GM12878 (cell line): ENCODE results near the gene USB1. TPM values are rescaled to one million over a fixed set of nuclear protein-coding genes. Genes with fewer than 3 reads are reported as not detected.

Experiments used
- ATAC-seq: fragments of 200-7000 bp; cut with Tn5 transposase; 3 replicates; pipeline ENCODE4 v1.9.1; 2020; ENCODE audit warnings: mild to moderate bottlenecking, moderate library complexity
- BruUV-seq: library from RNA; stranded (reverse); fragments of 400-500 nt; replicated peaks from 2 replicates; lab custom pipeline; 2021; lab: Mats Ljungman, UMichigan
- CTCF ChIA-PET: fragments of 300-600 bp; sonication (Branson Sonifier 250); formaldehyde crosslinking; extraction: SDS; loops from one replicate; lab custom pipeline; 2021; ENCODE audit warnings: inconsistent platforms; lab: Yijun Ruan, JAX
- POLR2A ChIA-PET: fragments of 350-600 bp; formaldehyde crosslinking; extraction: SDS; loops from one replicate; lab custom pipeline; 2021; ENCODE audit warnings: inconsistent platforms; lab: Charles Lee
- RAD21 ChIA-PET: fragments of 300-600 bp; sonication (Branson Sonifier 250); formaldehyde crosslinking; loops from one replicate; lab custom pipeline; 2023; ENCODE audit warnings: antibody characterized with exemption; ENCODE audit not compliant: unreplicated experiment; lab: Charles Lee
- SMC1A ChIA-PET: fragments of 300-600 bp; sonication (Branson Sonifier 250); formaldehyde crosslinking; loops from one replicate; lab custom pipeline; 2023; ENCODE audit not compliant: unreplicated experiment, uncharacterized antibody; lab: Charles Lee
- DNase-seq: peaks from one replicate; pipeline ENCODE4 v3.0.0-alpha.2; 2011; ENCODE audit warnings: low read depth, low spot score
- FAIRE-seq: peaks from 3 replicates; lab custom pipeline; 2011; peaks lifted over from hg19 to GRCh38; lab: Jason Lieb, UNC
- H2AFZ ChIP-seq: 2 replicates; pipeline ENCODE4 v1.6.0; 2011; ENCODE audit warnings: low read depth, low read length, control low read depth; ENCODE audit not compliant: control insufficient read depth
- H3K27ac ChIP-seq: 2 replicates; pipeline ENCODE4 v1.5.1; 2011; ENCODE audit warnings: control low read depth; ENCODE audit not compliant: control insufficient read depth, insufficient read depth
- H3K27me3 ChIP-seq, 2 experiments: replicated peaks in 1 of 2; 2 replicates each; pipeline versions ENCODE4 v1.6.0 to v1.6.1; 2011; ENCODE audit warnings: low read length in 1 of 2; ENCODE audit not compliant: control insufficient read depth in 2 of 2, insufficient read depth in 2 of 2
- H3K36me3 ChIP-seq, 2 experiments: 2 replicates each; pipeline ENCODE4 v1.5.1; 2011; ENCODE audit warnings: low read length in 1 of 2; ENCODE audit not compliant: control insufficient read depth in 2 of 2, insufficient read depth in 2 of 2
- H3K4me1 ChIP-seq: 2 replicates; pipeline ENCODE4 v1.6.1; 2011; ENCODE audit warnings: mild to moderate bottlenecking, low read length, moderate library complexity, mixed read lengths; ENCODE audit not compliant: control insufficient read depth, insufficient read depth
- H3K4me2 ChIP-seq: 2 replicates; pipeline ENCODE4 v1.6.0; 2011; ENCODE audit warnings: control low read depth; ENCODE audit not compliant: control insufficient read depth, insufficient read depth
- H3K4me3 ChIP-seq: fragments of 200-600 bp; sonication (generic); 2 replicates; pipeline ENCODE4 v1.5.1; 2016
- H3K79me2 ChIP-seq: 2 replicates; pipeline ENCODE4 v1.6.0; 2011; ENCODE audit warnings: low read length; ENCODE audit not compliant: control insufficient read depth, insufficient read depth
- H3K9ac ChIP-seq: 2 replicates; pipeline ENCODE4 v1.8.0; 2011; ENCODE audit warnings: low read length, control low read depth, mixed read lengths; ENCODE audit not compliant: control insufficient read depth, insufficient read depth
- H3K9me3 ChIP-seq: replicated peaks from 3 replicates; pipeline ENCODE4 v1.5.1; 2011; ENCODE audit warnings: mild to moderate bottlenecking, low read length; ENCODE audit not compliant: control insufficient read depth, insufficient read depth
- H4K20me1 ChIP-seq: 2 replicates; pipeline ENCODE4 v1.6.0; 2011; ENCODE audit not compliant: control insufficient read depth, insufficient read depth
- BCL11A ChIP-seq: IDR thresholded peaks from 2 replicates; pipeline ENCODE4 v1.6.1; 2011; ENCODE audit warnings: low read depth, low read length
- E2F8 ChIP-seq: fragments of 450-650 bp; IDR thresholded peaks from 2 replicates; pipeline ENCODE4 v1.6.1; 2018; ENCODE audit warnings: mild to moderate bottlenecking, low read depth, moderate library complexity; ENCODE audit not compliant: partially characterized antibody
- EED ChIP-seq: sonication (generic); IDR thresholded peaks from 2 replicates; pipeline ENCODE4 v1.6.1; 2016; ENCODE audit warnings: antibody characterized with exemption, low read depth
- FOXM1 ChIP-seq: IDR thresholded peaks from 2 replicates; pipeline ENCODE4 v1.6.1; 2012; ENCODE audit warnings: low read depth, mild to moderate bottlenecking, inconsistent platforms, low read length, moderate library complexity
- HCFC1 ChIP-seq: fragments of 150-350 bp; IDR thresholded peaks from 2 replicates; pipeline ENCODE4 v1.6.1; 2014; ENCODE audit warnings: low read length
- JUND ChIP-seq: IDR thresholded peaks from 2 replicates; pipeline ENCODE4 v1.6.1; 2012; ENCODE audit warnings: low read depth, mild to moderate bottlenecking, low read length, improper control_type of control experiment, moderate library complexity
- MTA3 ChIP-seq: IDR thresholded peaks from 2 replicates; pipeline ENCODE4 v1.6.1; 2012; ENCODE audit warnings: low read length, inconsistent platforms, borderline replicate concordance
- MYB ChIP-seq: fragments of 150-350 bp; IDR thresholded peaks from 2 replicates; pipeline ENCODE4 v1.6.1; 2014; ENCODE audit warnings: mild to moderate bottlenecking, low read depth, low read length, borderline replicate concordance
- PAX5 ChIP-seq: IDR thresholded peaks from 2 replicates; pipeline ENCODE4 v1.6.1; 2011; ENCODE audit warnings: low read depth, low read length, borderline replicate concordance
- PAX8 ChIP-seq: fragments of 450-650 bp; IDR thresholded peaks from 2 replicates; pipeline ENCODE4 v1.6.1; 2017; ENCODE audit warnings: mild to moderate bottlenecking, moderate library complexity
- RAD51 ChIP-seq: fragments of 450-650 bp; IDR thresholded peaks from 2 replicates; pipeline ENCODE4 v1.6.1; 2016; ENCODE audit warnings: moderate library complexity, mild to moderate bottlenecking, inconsistent platforms
- RBBP5 ChIP-seq: fragments of 200-600 bp; sonication (generic); conservative IDR thresholded peaks from 2 replicates; pipeline ENCODE4 v1.6.1; 2016
- SMC3 ChIP-seq: IDR thresholded peaks from 2 replicates; pipeline ENCODE4 v1.6.1; 2011; ENCODE audit warnings: low read length, improper control_type of control experiment, borderline replicate concordance
- SUPT20H ChIP-seq: IDR thresholded peaks from 2 replicates; pipeline ENCODE4 v1.6.1; 2011; ENCODE audit warnings: low read depth, mild to moderate bottlenecking, low read length, moderate library complexity, borderline replicate concordance; ENCODE audit not compliant: control insufficient read depth
- ZNF24 ChIP-seq: fragments of 450-650 bp; IDR thresholded peaks from 2 replicates; pipeline ENCODE4 v1.6.1; 2017; ENCODE audit warnings: antibody characterized with exemption, mild to moderate bottlenecking
- WGBS: methylation state at CpG from one replicate; pipeline ENCODE4 v1.1.6; 2016; ENCODE audit warnings: low lambda C conversion rate; ENCODE audit not compliant: insufficient replicate concordance, insufficient coverage; ENCODE audit errors: missing lambda C conversion rate; 5-methylcytosine and 5-hydroxymethylcytosine counted together
- in situ Hi-C: fragments of 300-500 bp; cut with MboI; formaldehyde crosslinking; loops from 9 replicates; pipeline ENCODE4 v1.14.3; 2018; ENCODE audit warnings: mixed read lengths
- intact Hi-C: fragments of 100-400 bp; cut with micrococcal nuclease; formaldehyde crosslinking; loops from one replicate; pipeline ENCODE4 v1.14.2; 2022; ENCODE audit not compliant: unreplicated experiment
- polyA plus RNA-seq, 11 experiments: library from polyadenylated mRNA; depleted of rRNA in 4 of 11; unstranded in 6 of 11; stranded (reverse) in 5 of 11; fragments of >200 nt; fragmentation: Nextera tagmentation in 4 of 11; fragmentation: Illumina TruSeq in 1 of 11; extraction: Ambion mirVana in 4 of 11; extraction: Trizol in 1 of 11; gene quantifications; 1 replicate in 1 of 11; 2 replicates in 10 of 11; pipeline versions ENCODE4 v1.2.1 to v1.2.3, GENCODE V29; 2011 to 2016; ENCODE audit warnings: inconsistent platforms in 2 of 11, missing spikeins in 2 of 11, low read depth in 1 of 11
- total RNA-seq, 4 experiments: library from RNA; depleted of rRNA in 3 of 4; stranded (reverse); fragments of >200 nt in 3 of 4; fragmentation: Illumina TruSeq in 1 of 4; extraction: Trizol in 1 of 4; gene quantifications; 2 replicates each; pipeline versions ENCODE4 v1.2.1 to v1.2.3, GENCODE V29; 2013 to 2021
- TF ChIP-seq, protein P1 (sequence below): fragments of 150-350 bp; IDR thresholded peaks from 2 replicates; pipeline ENCODE4 v1.6.1; 2014; ENCODE audit warnings: mild to moderate bottlenecking, low read depth, low read length

USB1 gene
- total and polyA plus RNA-seq, 10 of the 15 experiments (the other 5 are each of a cell fraction or from before 2014, with no cell fraction given): 7.9 to 72.2 (median 41.6) TPM

DNA sequence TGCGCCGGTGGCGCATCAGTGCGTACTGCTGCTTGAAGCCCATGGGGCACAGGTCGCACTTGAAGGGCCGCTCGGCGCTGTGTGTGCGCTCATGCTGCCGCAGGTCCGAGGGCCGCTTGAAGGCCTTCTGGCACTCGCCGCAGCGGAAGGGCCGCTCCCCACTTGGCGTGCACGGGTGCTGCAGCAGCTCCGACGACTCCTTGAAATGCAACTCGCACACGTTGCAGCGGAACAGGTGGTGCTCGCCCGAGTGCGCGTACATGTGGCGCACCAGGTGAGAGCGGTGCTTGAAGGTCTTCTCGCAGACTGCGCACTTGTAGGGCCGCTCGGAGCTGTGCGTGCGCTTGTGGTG is 4.1 kb upstream of the USB1 start:
- no peak overlapping the region for H3K27ac ChIP-seq
- TF ChIP-seq MTA3 (no peak), SUPT20H (no peak), SMC3 (no peak), RBBP5 (no peak), BCL11A (no peak), JUND (no peak), E2F8 (no peak), ZNF24 (no peak), RAD51 (no peak), FOXM1 (no peak), PAX5 (no peak), PAX8 (no peak), EED (no peak), MYB (no peak), HCFC1 (no peak)
- TF ChIP-seq, protein P1, sequence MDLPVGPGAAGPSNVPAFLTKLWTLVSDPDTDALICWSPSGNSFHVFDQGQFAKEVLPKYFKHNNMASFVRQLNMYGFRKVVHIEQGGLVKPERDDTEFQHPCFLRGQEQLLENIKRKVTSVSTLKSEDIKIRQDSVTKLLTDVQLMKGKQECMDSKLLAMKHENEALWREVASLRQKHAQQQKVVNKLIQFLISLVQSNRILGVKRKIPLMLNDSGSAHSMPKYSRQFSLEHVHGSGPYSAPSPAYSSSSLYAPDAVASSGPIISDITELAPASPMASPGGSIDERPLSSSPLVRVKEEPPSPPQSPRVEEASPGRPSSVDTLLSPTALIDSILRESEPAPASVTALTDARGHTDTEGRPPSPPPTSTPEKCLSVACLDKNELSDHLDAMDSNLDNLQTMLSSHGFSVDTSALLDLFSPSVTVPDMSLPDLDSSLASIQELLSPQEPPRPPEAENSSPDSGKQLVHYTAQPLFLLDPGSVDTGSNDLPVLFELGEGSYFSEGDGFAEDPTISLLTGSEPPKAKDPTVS: no peak
- over 99% methylated on average over 35 of the region's 35 CpGs for WGBS
- BruUV-seq: no TSS peak
- no peaks in the 10 kb centered on the region for H4K20me1 ChIP-seq
- no peak overlapping the region for H3K9ac ChIP-seq
- in situ Hi-C loops: no loop called here
- H3K27me3 ChIP-seq: no peaks in the 10 kb centered on the region
- ChIA-PET RAD21 (no interaction called here), CTCF (no interaction called here), SMC1A (no interaction called here), POLR2A (no interaction called here)
- no peak overlapping the region for H2AFZ ChIP-seq
- H3K9me3 ChIP-seq: no peaks in the 10 kb centered on the region
- FAIRE-seq (no peak), DNase-seq (no peak), ATAC-seq (no peak)
- H3K36me3 ChIP-seq: no peaks in the 10 kb centered on the region; a peak in 1 of 4 replicates
- intact Hi-C loops: no loop called here
- H3K79me2 ChIP-seq: peaks cover 12% of the 10 kb centered on the region
- H3K4me3 ChIP-seq: no peak overlapping the region
- no peak overlapping the region for H3K4me2 ChIP-seq
- peaks cover 10% of the 10 kb centered on the region for H3K4me1 ChIP-seq
